GM12872 (cell line): ENCODE measurements around the gene CLPX.

Source experiments
- CTCF ChIP-seq: IDR thresholded peaks from 3 replicates; pipeline ENCODE4 v1.5.1; 2011; ENCODE audit warnings: low read depth, mild to moderate bottlenecking, low read length, moderate library complexity; ENCODE audit not compliant: insufficient read depth

The CLPX gene

GRCh38 chr15:65221697-65222096 is 36.6 kb upstream of the CLPX start:
- no peak for TF ChIP-seq CTCF

GRCh38 chr15:65219137-65219536 is 34.0 kb upstream of the CLPX start:
- TF ChIP-seq CTCF = no peak

- TF ChIP-seq CTCF = no peak
Measured at GRCh38 chr15:65217526-65218482, 32.7 kb upstream of the CLPX start.

GRCh38 chr15:65215496-65215895 is 30.4 kb upstream of the CLPX start:
- TF ChIP-seq CTCF = no peak

GRCh38 chr15:65214010-65214409 is 28.9 kb upstream of the CLPX start:
- TF ChIP-seq CTCF = no peak

- no peak for TF ChIP-seq CTCF
Measured at GRCh38 chr15:65213241-65213640, 28.1 kb upstream of the CLPX start.

- TF ChIP-seq CTCF = peak; percentile 82
Measured at GRCh38 chr15:65212097-65212496, 27.0 kb upstream of the CLPX start.
